HG03439 (cell line): ENCODE measurements around the gene EIPR1.
"Not testable (repeated sequence)": the region's sequence is repeated elsewhere in the genome, so short reads cannot be mapped to it uniquely, and the experiment has no call there.

Experiments
- ATAC-seq: cut with Tn5 transposase; IDR thresholded peaks from one replicate; pipeline ENCODE4 v1.9.1; 2021; ENCODE audit warnings: mild to moderate bottlenecking, moderate library complexity; ENCODE audit not compliant: unreplicated experiment

EIPR1 gene

DNA sequence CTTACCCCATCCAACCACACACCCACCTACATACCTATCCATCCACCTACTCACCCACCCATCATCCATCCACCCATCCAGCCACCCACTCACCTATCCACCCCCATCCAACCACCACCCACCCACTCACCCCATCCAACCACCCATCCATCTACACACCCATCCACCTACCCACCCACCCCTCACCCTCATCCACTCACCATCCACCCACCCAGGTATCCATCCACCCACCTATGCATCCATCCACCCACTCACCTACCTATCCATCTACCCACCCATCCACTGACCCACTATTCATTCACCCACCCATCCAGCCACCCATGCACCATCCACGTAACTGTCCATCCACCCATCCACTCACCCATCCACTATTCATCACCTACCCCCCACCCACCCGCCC, 194.8 kb downstream of the EIPR1 start:
- no peak for ATAC-seq

DNA sequence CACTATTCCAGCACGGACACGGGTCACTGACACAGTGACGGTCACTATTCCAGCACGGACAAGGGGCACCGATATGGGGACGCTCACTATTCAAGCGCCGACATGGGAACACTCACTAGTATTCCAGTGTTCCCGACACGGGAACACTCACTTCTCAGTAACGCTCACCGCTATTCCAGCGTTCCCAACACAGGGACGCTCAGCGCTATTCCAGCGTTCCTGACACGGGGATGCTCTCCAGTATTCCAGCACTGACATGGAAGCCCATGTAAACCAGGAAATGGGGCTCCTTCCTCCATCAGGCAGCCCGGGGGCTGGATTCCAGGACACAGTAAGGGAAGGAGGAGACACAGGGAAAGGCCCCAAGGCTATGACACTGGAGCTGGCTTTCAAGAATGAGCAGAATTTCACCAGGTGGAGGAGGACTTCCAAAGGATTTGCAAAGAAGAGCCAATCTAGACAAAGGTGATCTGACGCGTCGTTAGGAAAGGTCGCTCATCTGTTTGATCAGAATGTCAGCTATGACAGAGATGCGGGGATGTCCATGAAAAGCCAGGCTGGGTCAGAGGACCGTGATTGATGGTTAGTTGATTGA, 196.1 kb downstream of the EIPR1 start:
- no peak for ATAC-seq

DNA sequence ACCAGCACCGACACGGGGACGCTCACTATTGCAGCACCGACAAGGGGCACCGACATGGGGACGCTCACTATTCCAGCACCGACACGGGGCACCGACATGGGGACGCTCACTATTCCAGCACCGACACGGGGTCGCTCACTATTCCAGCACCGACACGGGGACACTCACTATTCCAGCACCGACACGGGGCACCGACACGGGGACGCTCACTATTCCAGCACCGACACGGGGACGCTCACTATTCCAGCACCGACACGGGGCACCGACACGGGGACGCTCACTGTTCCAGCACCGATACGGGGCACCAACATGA, 196.8 kb downstream of the EIPR1 start:
- ATAC-seq: not testable (repeated sequence)

DNA sequence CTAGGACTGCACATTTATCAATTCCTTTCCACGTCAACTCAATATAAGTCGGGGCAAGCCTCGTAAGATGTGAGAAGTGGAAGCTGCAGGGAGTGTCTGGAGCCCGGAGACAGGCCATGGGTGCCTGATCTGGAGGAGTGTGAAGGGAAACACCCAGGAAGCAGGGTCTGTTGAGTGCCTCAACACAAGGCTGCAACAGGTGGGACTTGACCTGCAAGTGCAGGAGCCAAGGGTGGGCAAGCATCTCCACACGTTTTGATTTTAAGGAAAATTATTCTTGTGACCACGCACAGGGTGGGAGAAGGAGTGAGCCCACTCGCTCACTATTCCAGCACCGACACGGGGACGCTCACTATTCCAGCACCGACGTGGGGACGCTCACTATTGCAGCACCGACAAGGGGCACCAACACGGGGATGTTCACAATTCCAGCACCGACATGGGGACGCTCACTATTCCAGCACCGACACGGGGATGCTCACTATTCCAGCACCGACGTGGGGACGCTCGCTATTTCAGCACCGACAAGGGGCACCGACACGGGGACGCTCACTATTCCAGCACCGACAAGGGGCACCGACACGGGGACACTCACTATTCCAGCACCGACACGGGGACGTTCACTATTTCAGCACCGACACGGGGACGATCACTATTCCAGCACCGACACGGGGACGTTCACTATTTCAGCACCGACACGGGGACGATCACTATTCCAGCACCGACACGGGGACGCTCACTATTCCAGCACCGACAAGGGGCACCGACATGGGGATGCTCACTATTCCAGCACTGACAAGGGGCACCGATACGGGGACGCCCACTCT, 197.3 kb downstream of the EIPR1 start:
- ATAC-seq: no peak

DNA sequence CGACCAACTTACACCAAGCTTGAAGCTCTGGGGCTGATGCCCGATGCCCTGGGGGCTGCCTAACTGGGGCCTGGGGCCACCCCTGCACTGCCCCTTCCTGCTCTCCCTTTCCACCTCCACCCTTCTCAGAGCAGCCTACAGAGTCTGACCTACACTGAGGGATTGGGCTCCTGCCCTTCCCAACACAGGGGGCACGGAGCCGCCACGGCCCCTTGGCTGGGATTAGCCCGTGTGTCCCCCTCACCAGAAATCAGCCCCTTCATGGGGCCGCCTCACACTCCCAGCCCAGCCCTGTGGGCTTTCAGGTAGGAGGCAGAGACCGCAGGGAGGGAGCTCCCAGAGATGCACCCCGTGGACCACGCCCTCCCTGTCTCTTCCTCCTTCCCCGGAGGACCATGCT, 198.0 kb downstream of the EIPR1 start:
- no peak for ATAC-seq

DNA sequence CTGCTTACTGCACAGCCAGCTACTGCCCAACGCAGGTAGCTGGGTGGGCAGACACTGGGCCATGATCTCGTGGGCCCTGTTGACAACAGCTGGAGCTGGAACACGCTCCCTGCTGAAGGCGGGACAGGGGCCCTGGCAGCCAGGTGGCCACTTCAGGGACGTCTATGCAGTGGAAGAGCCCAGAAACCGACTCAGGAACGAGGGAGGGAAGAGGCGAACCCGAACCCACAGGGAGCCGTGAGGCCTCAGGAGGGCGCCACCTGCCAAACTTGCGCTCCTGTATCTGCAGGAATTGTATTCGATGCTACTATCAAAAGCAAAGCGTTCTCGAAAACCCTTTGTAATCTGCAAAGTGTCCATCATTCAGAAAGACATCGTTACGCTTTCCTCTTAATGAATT, 198.4 kb downstream of the EIPR1 start:
- no peak for ATAC-seq

DNA sequence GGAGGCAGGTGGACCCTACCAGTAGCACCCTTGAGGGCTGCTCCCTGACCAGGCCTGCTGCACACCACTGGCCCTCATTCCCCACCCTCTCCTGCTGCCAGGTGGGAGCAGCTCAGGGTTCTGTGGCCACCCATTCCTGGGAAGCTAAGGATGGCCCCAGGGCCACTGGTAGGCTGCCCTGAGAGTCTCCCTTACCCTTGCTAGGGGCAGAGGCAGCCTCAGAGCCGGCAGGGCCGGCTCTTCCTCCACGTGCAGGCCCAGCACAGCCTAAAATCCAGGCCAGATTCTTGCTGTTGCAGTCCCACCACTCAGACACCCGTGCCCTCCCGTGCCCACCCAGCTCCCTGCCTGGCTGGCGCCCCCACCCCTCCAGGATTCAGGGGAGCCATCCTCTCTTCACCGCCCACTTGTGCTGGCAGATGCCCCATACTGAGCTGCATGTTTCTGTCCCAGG, 199.0 kb downstream of the EIPR1 start:
- no peak for ATAC-seq

DNA sequence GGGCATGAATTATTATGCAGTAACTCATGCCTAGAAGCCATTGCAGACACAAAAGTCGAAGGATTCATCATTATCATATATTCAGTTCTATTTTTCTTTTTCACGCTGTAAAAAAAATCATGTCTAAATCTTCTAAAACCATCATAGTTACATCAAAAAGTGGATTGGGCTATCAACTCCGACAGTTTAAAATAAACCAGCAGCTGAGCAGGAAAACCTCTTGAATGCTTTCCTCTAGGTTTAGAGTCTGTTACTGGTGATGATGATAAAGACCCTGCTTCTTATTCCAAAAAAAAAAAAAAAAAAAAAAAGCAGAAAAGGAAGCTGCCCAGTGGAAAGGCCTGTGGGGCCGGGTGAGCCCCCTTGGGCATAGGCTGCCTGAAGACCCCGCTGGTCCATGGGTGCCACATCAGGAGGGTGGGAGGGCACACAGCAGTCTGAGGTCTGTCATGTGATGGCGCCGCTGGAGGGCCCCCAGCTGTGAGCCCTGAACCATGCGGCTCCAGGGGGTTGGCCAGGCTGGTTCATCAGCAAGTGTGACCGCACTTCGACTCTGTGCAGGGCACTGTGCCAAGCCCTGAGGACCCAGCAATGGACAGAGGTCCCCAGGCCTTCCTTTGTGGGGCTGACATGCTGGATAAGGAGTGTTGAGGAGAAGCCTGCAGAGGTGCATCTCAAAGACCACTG, 199.6 kb downstream of the EIPR1 start:
- no peak for ATAC-seq

DNA sequence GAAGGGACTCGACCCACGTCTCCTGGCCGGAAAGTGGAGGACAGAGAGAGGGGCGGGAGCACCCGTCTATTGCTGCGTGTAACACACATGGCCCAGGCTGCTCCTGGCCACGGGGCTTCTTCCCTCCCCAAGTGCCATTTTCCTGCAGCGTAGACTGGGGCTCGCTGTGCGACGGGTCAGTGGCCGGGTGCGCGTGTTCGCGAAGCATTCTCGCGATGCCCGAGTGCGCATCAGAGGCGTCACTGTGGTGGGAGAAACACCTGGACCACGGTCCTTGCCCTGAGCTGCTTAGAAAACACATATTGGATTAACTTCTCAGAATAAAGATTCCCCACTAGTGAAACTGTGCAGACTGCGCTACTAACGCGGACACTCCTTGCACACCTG, 200.8 kb downstream of the EIPR1 start:
- ATAC-seq: no peak

DNA sequence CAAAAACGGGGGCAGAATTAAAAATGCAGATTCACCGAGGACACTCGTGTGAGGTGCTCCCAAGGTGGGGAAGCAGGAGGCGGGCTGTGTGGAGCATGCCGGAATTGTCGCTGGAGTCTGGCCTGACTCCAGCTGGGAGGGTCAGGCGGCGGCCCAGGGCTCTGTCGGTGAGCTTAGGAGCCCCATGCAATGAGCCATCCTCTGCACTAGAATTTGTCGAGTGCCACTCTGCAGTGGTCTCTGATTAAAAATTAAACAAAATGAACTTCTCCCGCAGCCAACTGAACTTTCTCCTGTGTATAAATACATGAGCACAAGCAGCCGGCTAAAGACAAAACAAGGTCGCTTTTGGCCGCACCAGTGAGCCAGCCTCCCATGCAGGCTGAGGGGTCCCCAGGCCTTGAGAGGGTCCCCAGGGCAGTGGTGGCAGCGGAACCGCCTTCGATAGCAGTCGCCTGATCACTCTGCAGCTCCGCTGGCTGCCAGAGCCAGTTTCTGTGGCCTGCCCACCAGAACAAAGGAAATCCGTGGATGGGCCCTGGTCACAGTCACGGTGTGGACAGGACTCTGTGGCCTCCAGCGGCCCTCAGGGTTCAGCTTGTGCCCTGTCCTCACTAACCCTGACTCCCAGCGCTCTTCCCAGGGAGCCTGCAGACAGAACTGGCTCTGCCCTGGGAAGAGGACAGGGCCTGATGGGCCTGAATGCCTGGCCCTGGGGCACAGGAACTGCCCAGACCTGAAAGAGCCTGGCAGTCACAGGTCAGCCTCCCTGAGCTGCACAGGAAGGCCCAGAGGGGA, 201.3 kb downstream of the EIPR1 start:
- ATAC-seq: no peak

DNA sequence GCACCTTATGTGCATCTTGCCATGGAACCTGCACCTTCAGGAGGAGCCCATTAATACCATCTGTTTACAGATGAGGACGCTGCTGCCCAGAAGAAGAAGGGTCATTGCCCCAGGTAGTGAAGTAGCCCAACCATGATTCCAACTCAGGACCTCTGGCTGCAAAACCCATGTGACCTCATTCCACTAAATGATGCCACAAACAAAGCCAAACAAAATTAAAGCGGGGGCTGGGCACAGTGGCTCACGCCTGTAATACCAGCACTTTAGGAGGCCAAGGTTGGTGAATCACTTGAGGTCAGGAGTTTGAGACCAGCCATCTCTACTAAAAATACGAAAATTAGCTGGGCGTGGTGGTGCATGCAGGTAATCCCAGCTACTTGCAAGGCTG, 202.1 kb downstream of the EIPR1 start:
- ATAC-seq: no peak

DNA sequence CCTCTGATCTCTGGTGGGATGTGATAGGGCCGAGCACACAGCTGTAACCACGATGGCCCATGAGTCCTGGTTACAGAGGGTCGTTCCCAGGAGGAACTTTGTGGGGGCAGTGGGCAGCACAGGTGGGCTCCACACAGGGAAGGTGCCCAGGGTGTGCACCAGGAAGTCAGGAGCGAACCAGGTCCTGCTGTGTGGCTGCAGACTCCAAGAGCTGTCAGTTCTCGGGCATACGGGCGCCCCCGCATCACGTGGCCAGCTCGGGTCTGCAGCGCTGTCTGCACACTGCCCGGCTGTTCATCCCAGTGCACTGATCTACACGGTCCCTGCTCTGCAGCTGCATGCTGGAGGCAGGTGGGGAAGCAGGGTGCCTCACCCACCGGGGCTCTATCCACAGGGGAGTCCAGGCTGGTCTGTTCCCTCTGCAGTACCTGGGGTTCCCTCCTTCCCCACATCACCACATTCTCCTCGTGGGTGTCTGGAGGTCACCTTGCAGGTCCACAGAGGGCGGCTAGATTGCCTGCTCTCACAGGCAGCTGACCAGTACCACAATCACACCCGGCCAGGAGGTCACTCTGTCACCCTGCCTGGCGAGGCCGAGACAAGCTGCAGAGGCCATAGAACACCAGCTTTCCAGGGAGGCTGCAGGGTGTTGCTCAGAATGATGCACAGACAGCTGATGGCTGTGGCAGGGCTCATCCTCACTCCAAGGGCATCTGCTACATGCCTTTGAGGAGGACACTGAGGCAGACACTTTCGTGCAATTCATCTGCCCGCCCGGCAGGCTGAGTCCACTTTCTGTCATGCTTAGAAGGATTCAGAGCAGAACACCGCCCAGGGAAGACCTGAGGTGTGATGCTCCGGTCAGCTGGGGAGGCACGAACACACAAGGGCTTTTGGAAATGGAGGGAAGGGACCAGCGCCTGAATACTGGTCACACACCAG, 202.7 kb downstream of the EIPR1 start:
- ATAC-seq: no peak

DNA sequence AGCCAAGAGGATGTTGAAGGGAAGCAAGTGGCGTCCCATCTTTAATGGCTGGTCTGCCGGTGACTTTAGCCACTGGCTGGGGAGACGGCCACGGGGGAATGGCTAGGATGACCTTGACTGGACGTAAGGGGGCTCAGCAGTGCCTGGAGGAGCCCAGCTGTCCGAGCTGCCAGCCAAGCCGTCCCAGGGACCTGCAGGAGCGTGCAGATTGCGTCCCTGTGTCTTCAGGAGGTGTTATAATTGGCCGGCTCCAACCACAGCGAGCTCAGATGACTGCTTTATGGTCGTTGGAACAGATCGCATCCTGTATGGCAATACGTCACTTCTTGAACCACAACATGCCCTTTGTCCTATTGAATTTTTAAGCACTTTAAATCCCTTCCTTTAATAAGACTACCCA, 204.6 kb downstream of the EIPR1 start:
- no peak for ATAC-seq

DNA sequence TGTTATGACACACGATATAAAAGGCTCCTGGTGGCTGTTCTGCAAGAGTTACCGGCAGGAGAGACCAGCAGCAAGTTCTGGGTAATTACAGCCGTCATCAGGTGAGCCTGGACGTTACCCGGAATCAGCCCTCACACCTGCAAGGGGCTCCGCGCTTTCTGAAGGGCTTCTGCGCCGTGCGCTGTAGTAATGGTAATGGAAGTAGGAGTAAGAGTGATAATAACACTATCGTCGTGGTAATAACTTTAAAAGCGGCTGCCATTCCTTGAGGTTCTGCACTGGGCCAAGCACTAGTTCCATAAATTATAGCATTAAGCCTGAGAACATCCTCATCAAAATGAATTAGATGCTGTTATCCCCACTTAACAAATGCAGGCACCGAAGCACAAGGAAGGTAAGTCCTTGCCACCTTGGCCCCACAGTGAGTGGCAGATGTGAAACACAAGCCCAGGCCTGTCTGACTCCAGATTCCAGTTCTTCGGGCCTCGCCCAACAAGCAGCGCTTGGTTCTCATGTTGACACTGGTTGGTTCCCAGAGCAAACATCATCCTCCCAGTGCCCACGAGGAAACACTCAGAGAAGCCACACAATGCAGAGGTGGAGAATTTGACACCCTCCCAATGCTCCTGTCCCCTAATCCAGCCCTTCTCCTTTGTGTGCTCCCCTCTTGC, 205.2 kb downstream of the EIPR1 start:
- ATAC-seq: no peak

DNA sequence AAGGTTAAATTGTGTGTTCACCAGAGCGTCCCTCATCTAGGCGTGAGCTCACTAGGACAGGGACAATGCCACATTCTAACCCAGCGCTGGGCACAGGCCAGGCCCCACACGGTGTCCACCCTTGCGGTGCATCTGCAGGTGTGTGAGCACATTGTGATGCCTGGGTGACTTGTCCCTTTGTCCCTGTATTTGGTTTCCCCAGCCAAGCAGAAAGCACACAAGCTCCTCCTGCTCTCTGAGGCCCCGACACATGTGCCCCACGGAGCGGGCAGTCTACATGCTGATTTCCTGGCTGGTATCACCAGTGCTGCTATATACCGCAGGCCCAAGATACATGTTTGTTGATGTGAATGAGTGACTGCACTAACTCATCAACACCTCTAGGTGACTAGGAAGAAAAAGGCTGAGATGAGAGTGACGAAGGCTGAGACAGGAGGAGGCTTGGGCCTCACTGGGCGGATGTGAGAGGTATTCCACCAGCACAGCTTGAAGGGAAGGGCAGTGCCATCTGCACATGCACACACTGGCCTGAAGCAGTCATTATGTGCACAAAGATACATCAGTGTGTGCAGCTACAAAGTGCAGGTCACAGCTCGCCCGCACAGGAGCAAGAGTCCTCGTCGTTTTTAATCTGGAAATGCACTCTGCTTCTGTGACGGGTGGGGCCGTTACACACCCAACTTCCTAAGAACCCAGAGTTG, 205.9 kb downstream of the EIPR1 start:
- no peak for ATAC-seq

DNA sequence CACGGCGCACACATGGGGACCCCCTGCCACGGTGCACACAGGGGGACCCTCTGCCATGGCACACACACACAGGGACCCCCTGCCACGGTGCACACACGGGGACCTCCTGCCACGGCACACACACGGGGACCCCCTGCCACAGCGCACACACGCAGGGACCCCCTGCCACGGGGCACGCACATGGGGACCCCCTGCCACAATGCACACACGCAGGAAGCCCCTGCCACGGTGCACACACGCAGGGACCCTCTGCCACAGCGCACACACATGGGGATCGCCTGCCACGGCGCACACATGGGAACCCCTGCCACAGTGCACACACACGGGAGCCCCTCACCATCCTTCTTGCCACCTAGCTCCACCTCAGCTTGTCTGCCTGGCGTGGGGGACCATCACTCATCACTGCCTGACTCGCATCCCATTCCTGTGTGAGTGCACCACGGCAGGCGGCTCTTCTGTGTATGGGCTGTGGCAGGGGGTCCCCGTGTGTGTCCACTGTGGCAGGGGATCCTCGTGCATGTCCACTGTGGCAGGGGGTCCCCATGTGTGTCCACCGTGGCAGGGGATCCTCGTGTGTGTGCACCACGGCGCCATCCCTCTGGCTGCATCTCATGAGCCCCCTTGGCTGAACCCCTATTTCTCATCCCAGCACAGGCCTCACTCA, 206.7 kb downstream of the EIPR1 start:
- ATAC-seq: no peak

DNA sequence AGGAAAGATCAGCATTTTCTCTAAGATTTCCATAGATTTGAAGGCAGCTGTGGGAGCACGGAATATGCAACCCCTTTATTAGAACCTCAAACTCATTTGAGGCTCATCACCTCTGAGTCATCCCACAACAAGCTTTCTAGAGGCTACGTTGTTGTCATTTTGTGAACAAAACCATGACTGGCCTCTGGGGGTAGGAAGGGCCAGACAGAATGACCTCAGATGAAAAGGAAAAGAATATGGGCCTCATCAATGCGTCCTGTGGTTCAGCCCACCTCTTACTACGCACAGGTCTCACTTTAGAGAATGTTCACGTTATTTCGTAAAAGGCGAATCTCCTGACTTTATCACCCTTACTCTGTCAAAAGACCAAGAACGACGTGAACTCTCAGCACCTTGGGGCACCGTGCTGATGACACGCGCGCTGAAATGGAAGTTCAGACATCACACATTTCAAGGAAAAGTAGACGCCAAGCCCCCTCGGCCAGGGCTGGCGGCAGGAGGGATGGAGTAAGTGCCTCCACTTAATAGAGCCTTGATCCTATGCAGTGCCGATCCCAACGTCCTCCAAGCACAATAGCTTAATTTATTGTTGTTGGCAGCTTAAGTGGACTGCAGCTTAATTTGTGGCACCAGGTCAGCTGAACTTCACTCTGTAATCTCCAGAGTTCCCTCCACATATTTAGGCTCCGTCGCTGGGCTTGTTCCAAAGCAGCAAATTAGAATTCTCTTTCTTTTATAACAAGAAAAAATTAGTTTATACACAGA, 208.3 kb downstream of the EIPR1 start:
- ATAC-seq: no peak
